H1 (cell line): ENCODE measurements around the gene DEFB129. TPM values are rescaled to one million over a fixed set of nuclear protein-coding genes. Genes with fewer than 3 reads are reported as not detected.

ENCODE experiments used
- CTCF ChIA-PET: fragments of 300-600 bp; sonication (Branson Sonifier 250); formaldehyde crosslinking; loops from one replicate; lab custom pipeline; 2021; ENCODE audit not compliant: partially characterized antibody; lab: Charles Lee
- POLR2A ChIA-PET: fragments of 300-600 bp; sonication (Branson Sonifier 250); formaldehyde crosslinking; loops from one replicate; lab custom pipeline; 2021; ENCODE audit warnings: inconsistent platforms; ENCODE audit not compliant: partially characterized antibody; lab: Charles Lee
- DNase-seq, 2 experiments: peaks; one replicate each; pipeline versions ENCODE4 v3.0.0 to v3.0.0-alpha.2; 2010 to 2022; ENCODE audit warnings: low spot score in 2 of 2, low read depth in 1 of 2, mixed read lengths in 1 of 2
- FAIRE-seq: peaks from 2 replicates; lab custom pipeline; 2011; peaks lifted over from hg19 to GRCh38; lab: Jason Lieb, UNC
- H2AFZ ChIP-seq: 2 replicates; pipeline ENCODE4 v1.8.1; 2012; ENCODE audit warnings: low read length, inconsistent platforms
- H2AK5ac ChIP-seq: 2 replicates; pipeline ENCODE4 v1.6.1; 2013; ENCODE audit warnings: low read depth, low read length
- H2BK120ac ChIP-seq: replicated peaks from 2 replicates; pipeline ENCODE3; 2013; ENCODE audit warnings: low read depth, low read length, inconsistent platforms
- H2BK12ac ChIP-seq: 2 replicates; pipeline ENCODE4 v1.6.1; 2013; ENCODE audit warnings: low read depth, low read length
- H2BK15ac ChIP-seq: 2 replicates; pipeline ENCODE4 v1.6.1; 2013; ENCODE audit warnings: low read length
- H2BK20ac ChIP-seq: 2 replicates; pipeline ENCODE4 v1.6.1; 2013; ENCODE audit warnings: low read length
- H2BK5ac ChIP-seq: 2 replicates; pipeline ENCODE4 v1.6.1; 2013; ENCODE audit warnings: low read depth, low read length
- H3K14ac ChIP-seq: 2 replicates; pipeline ENCODE4 v1.6.1; 2013; ENCODE audit warnings: inconsistent platforms; ENCODE audit not compliant: insufficient read length
- H3K18ac ChIP-seq: 2 replicates; pipeline ENCODE4 v1.6.1; 2013; ENCODE audit warnings: low read length; ENCODE audit errors: extremely low read depth
- H3K23ac ChIP-seq: 2 replicates; pipeline ENCODE4 v1.6.1; 2013; ENCODE audit warnings: inconsistent platforms; ENCODE audit not compliant: insufficient read length
- H3K23me2 ChIP-seq: 2 replicates; pipeline ENCODE4 v1.6.1; 2013; ENCODE audit warnings: low read depth, low read length
- H3K27ac ChIP-seq: 2 replicates; pipeline ENCODE4 v1.6.1; 2011; ENCODE audit warnings: low read depth, low read length, inconsistent platforms
- H3K27me3 ChIP-seq, 4 experiments: replicated peaks in 1 of 4; 1 replicate in 1 of 4; 2 replicates in 3 of 4; pipeline versions ENCODE4 v1.6.1 to v1.8.1; 2011 to 2013; ENCODE audit warnings: low read length in 3 of 4, mild to moderate bottlenecking in 3 of 4, inconsistent platforms in 2 of 4, mixed read lengths in 2 of 4, moderate library complexity in 1 of 4; ENCODE audit not compliant: control insufficient read depth in 3 of 4, insufficient read depth in 3 of 4; ENCODE audit errors: extremely low read depth in 1 of 4
- H3K36me3 ChIP-seq, 4 experiments: 2 replicates each; pipeline versions ENCODE4 v1.6.1 to v1.8.1; 2011 to 2013; ENCODE audit warnings: mild to moderate bottlenecking in 4 of 4, low read length in 3 of 4, moderate library complexity in 2 of 4, control low read depth in 1 of 4, inconsistent platforms in 1 of 4; ENCODE audit not compliant: insufficient read depth in 4 of 4, control insufficient read depth in 2 of 4
- H3K4ac ChIP-seq: replicated peaks from 2 replicates; pipeline ENCODE3; 2013; ENCODE audit warnings: low read length, low read depth, mixed read lengths, inconsistent platforms; ENCODE audit not compliant: insufficient read length
- H3K4me1 ChIP-seq, 4 experiments: replicated peaks in 1 of 4; 1 replicate in 1 of 4; 2 replicates in 3 of 4; pipeline versions ENCODE4 v1.6.1 to v1.8.1; 2011 to 2013; ENCODE audit warnings: low read length in 3 of 4, inconsistent platforms in 2 of 4, mixed read lengths in 1 of 4; ENCODE audit not compliant: insufficient read depth in 4 of 4, control insufficient read depth in 3 of 4
- H3K4me2 ChIP-seq, 2 experiments: 2 replicates each; pipeline versions ENCODE4 v1.6.1 to v1.8.1; 2011 to 2013; ENCODE audit warnings: low read depth in 2 of 2, low read length in 2 of 2, control low read depth in 1 of 2, inconsistent platforms in 1 of 2, mild to moderate bottlenecking in 1 of 2; ENCODE audit not compliant: insufficient read depth in 1 of 2
- H3K4me3 ChIP-seq, 4 experiments: fragments of 200-600, 300-600 bp in 1 of 4; sonication (generic), shearing (Covaris generic), sonication (Bioruptor Twin) in 1 of 4; 2 replicates each; pipeline versions ENCODE4 v1.5.1 to v1.8.1; 2011 to 2016; ENCODE audit warnings: low read length in 4 of 4, low read depth in 3 of 4, control low read depth in 2 of 4, inconsistent platforms in 2 of 4, mild to moderate bottlenecking in 2 of 4, mixed read lengths in 1 of 4, moderate library complexity in 1 of 4; ENCODE audit not compliant: insufficient read depth in 2 of 4; ENCODE audit errors: extremely low read depth in 1 of 4
- H3K56ac ChIP-seq: replicated peaks from 2 replicates; pipeline ENCODE3; 2013; ENCODE audit warnings: low read depth, mild to moderate bottlenecking, mixed read lengths, low read length, inconsistent platforms; ENCODE audit not compliant: insufficient read length
- H3K79me1 ChIP-seq: 2 replicates; pipeline ENCODE4 v1.6.1; 2013; ENCODE audit warnings: low read depth, low read length, control low read depth
- H3K79me2 ChIP-seq, 2 experiments: 2 replicates each; pipeline versions ENCODE4 v1.6.1 to v1.8.1; 2012 to 2013; ENCODE audit warnings: low read length in 2 of 2, mild to moderate bottlenecking in 2 of 2, inconsistent platforms in 1 of 2; ENCODE audit not compliant: insufficient read depth in 2 of 2, control insufficient read depth in 1 of 2
- H3K9ac ChIP-seq, 4 experiments: replicated peaks in 1 of 4; 1 replicate in 1 of 4; 2 replicates in 3 of 4; pipeline versions ENCODE4 v1.6.1 to v1.8.1; 2011 to 2013; ENCODE audit warnings: low read depth in 3 of 4, low read length in 3 of 4, control low read depth in 2 of 4, mild to moderate bottlenecking in 2 of 4, moderate library complexity in 2 of 4, inconsistent platforms in 1 of 4; ENCODE audit errors: extremely low read depth in 1 of 4
- H3K9me3 ChIP-seq, 2 experiments: 2 replicates each; pipeline versions ENCODE4 v1.6.1 to v1.8.1; 2012 to 2013; ENCODE audit warnings: mild to moderate bottlenecking in 2 of 2, moderate library complexity in 2 of 2, control low read depth in 1 of 2, inconsistent platforms in 1 of 2, low read depth in 1 of 2, low read length in 1 of 2, mixed read lengths in 1 of 2; ENCODE audit not compliant: insufficient read depth in 2 of 2
- H4K20me1 ChIP-seq, 2 experiments: replicated peaks in 1 of 2; 2 replicates each; pipeline versions ENCODE3 to v1.8.1; 2011 to 2013; ENCODE audit warnings: inconsistent platforms in 2 of 2, low read length in 2 of 2, mild to moderate bottlenecking in 1 of 2; ENCODE audit not compliant: insufficient read depth in 2 of 2, control insufficient read depth in 1 of 2
- H4K5ac ChIP-seq: 2 replicates; pipeline ENCODE4 v1.6.1; 2013; ENCODE audit warnings: low read length, low read depth, mixed read lengths, inconsistent platforms; ENCODE audit not compliant: insufficient read length
- H4K8ac ChIP-seq: 2 replicates; pipeline ENCODE4 v1.8.0; 2013; ENCODE audit warnings: mild to moderate bottlenecking, moderate library complexity, low read length, inconsistent platforms; ENCODE audit not compliant: insufficient read depth; ENCODE audit errors: extremely low read depth
- H4K91ac ChIP-seq: replicated peaks from 2 replicates; pipeline ENCODE3; 2013; ENCODE audit warnings: low read length, mixed read lengths, inconsistent platforms; ENCODE audit not compliant: insufficient read length
- BRCA1 ChIP-seq: IDR thresholded peaks from 2 replicates; pipeline ENCODE4 v1.6.1; 2012; ENCODE audit warnings: low read depth, low read length, improper control_type of control experiment
- CBX5 ChIP-seq: fragments of 300-800, 300-1000 bp; sonication (generic); IDR thresholded peaks from 2 replicates; pipeline ENCODE4 v1.7.1; 2016; ENCODE audit warnings: antibody characterized with exemption, low read length, low read depth
- CEBPB ChIP-seq: IDR thresholded peaks from 2 replicates; pipeline ENCODE4 v1.6.1; 2012; ENCODE audit warnings: low read depth, low read length
- EP300 ChIP-seq, 2 experiments: IDR thresholded peaks; 1 replicate in 1 of 2; 2 replicates in 1 of 2; pipeline ENCODE4 v1.6.1; 2011 to 2012; ENCODE audit warnings: low read depth in 2 of 2, low read length in 2 of 2, mild to moderate bottlenecking in 2 of 2, borderline replicate concordance in 1 of 2, inconsistent platforms in 1 of 2, moderate library complexity in 1 of 2
- RAD21 ChIP-seq, 2 experiments: IDR thresholded peaks in 1 of 2; conservative IDR thresholded peaks in 1 of 2; 2 replicates each; pipeline ENCODE4 v1.6.1; 2011; ENCODE audit warnings: low read depth in 2 of 2, low read length in 2 of 2, improper control_type of control experiment in 1 of 2, inconsistent platforms in 1 of 2, mild to moderate bottlenecking in 1 of 2, moderate library complexity in 1 of 2
- SP2 ChIP-seq: IDR thresholded peaks from 2 replicates; pipeline ENCODE4 v1.6.1; 2012; ENCODE audit warnings: mild to moderate bottlenecking, low read length, inconsistent platforms
- YY1 ChIP-seq: IDR thresholded peaks from 2 replicates; pipeline ENCODE4 v1.6.1; 2011; ENCODE audit warnings: low read depth, mild to moderate bottlenecking, low read length
- WGBS, 2 experiments: shearing (Covaris generic) in 1 of 2; methylation state at CpG; one replicate each; pipeline versions ENCODE4 v1.1.6 to v1.1.7; 2013 to 2015; ENCODE audit warnings: low lambda C conversion rate in 2 of 2, mixed read lengths in 2 of 2, inconsistent platforms in 1 of 2, low coverage in 1 of 2, missing lambda C conversion rate in 1 of 2; ENCODE audit not compliant: insufficient replicate concordance in 2 of 2, insufficient coverage in 1 of 2, insufficient read length in 1 of 2; ENCODE audit errors: extremely low coverage in 1 of 2, missing lambda C conversion rate in 1 of 2; 5-methylcytosine and 5-hydroxymethylcytosine counted together
- polyA plus RNA-seq, 7 experiments: library from polyadenylated mRNA; depleted of rRNA in 3 of 7; stranded (reverse) in 5 of 7; unstranded in 2 of 7; fragments of >200 nt in 5 of 7; fragments of 200-250 nt in 2 of 7; gene quantifications; 1 replicate in 5 of 7; 2 replicates in 1 of 7; 4 replicates in 1 of 7; pipeline versions ENCODE4 v1.2.1 to v1.2.3, GENCODE V29; 2011 to 2013; ENCODE audit warnings: missing spikeins in 2 of 7, mixed read lengths in 2 of 7
- total RNA-seq: library from RNA; stranded (reverse); fragmentation: NEBNext Ultra II Directional; extraction: Animal tissue kit (Norgen Biotek cat#: 25700); gene quantifications from 2 replicates; pipeline ENCODE4 v1.2.1, GENCODE V29; 2021
- TF ChIP-seq, protein P1 (sequence below): IDR thresholded peaks from 2 replicates; pipeline ENCODE4 v1.6.1; 2012; ENCODE audit warnings: inconsistent platforms
- TF ChIP-seq, protein P2 (sequence below), 3 experiments: IDR thresholded peaks; 1 replicate in 2 of 3; 2 replicates in 1 of 3; pipeline versions ENCODE4 v1.5.1 to v1.6.1; 2011; ENCODE audit warnings: low read length in 3 of 3, mild to moderate bottlenecking in 3 of 3, inconsistent platforms in 2 of 3, low read depth in 1 of 3, moderate library complexity in 1 of 3; ENCODE audit not compliant: insufficient read depth in 1 of 3; ENCODE audit errors: control extremely low read depth in 1 of 3
- TF ChIP-seq, protein P3 (sequence below): IDR thresholded peaks from 2 replicates; pipeline ENCODE4 v1.6.1; 2012; ENCODE audit warnings: low read length, inconsistent platforms

Gene DEFB129
- total and polyA plus RNA-seq, 2 of the 8 experiments (the other 6 are each of a cell fraction or from before 2014, with no cell fraction given) = not detected

DNA sequence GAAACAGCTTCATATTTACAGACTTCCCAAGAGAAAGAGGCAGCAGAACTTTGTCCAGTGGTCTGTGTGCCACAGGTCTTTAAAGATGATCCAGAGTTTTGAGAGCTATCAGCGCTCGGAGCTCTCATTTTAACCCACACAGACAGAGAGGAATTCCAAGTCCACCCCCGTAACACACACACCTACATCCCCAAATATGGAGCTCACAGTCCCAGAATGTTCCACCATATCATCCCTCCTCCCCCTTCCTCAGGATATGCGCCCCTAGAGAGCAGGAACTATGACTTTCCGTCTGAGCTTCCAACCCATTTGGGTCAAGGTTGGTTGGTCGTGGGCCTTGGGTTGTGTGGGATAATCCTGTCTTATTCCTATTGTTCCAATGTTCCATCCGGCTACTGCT, 37.4 kb upstream of the DEFB129 start, which contains the start of gene DEFB128:
Gene DEFB128 (minus strand): TSS at position 101 of the 400 bp plus-strand sequence. CDS start 88 bp downstream, at position 13.
- Histone ChIP-seq H2AK5ac (no peak within 1 kb of the TSS), H3K56ac (no peak within 1 kb of the TSS), H3K79me2 (no peaks in the 10 kb centered on the region), H4K91ac (no peak within 1 kb of the TSS), H3K79me1 (no peaks in the 10 kb centered on the region), H3K18ac (no peak within 1 kb of the TSS), H3K4ac (no peak within 1 kb of the TSS), H3K14ac (no peak within 1 kb of the TSS), H2AFZ (no peak within 1 kb of the TSS), H3K27me3 (no peaks in the 10 kb centered on the region), H3K36me3 (no peaks in the 10 kb centered on the region), H4K20me1 (no peaks in the 10 kb centered on the region), H4K8ac (no peak within 1 kb of the TSS), H2BK12ac (no peak within 1 kb of the TSS), H3K9me3 (peaks cover 44 to 52% of the 10 kb centered on the region in 2 experiments), H3K4me2 (no peak within 1 kb of the TSS), H3K4me1 (no peaks in the 10 kb centered on the region), H2BK15ac (no peak within 1 kb of the TSS), H4K5ac (no peak within 1 kb of the TSS), H3K4me3 (no peak within 1 kb of the TSS), H2BK20ac (no peak within 1 kb of the TSS), H3K23me2 (no peaks in the 10 kb centered on the region), H3K9ac (no peak within 1 kb of the TSS), H3K23ac (no peak within 1 kb of the TSS), H3K27ac (no peak within 1 kb of the TSS), H2BK120ac (no peak within 1 kb of the TSS), H2BK5ac (no peak within 1 kb of the TSS)
- DNase-seq (no peak), FAIRE-seq (no peak)
- ChIA-PET CTCF (no interaction called here), POLR2A (no interaction called here)
- WGBS, 2 experiments = 58% methylated on average over 7 of the region's 7 CpGs; no CpG with 5 or more reads in 1 of the 2 experiments
- TF ChIP-seq YY1 (no peak), RAD21 (IDR thresholded peaks at IDR 0.05 in 1 of 2, conservative IDR thresholded peaks at IDR 0.05 in 1 of 2; ENCODE audit: low read depth in 2 of 2, low read length in 2 of 2) (no peak), CBX5 (no peak), EP300 (IDR thresholded peaks at IDR 0.05; ENCODE audit: borderline replicate concordance in 1 of 2, low read depth in 2 of 2, low read length in 2 of 2) (no peak), CEBPB (no peak), SP2 (no peak), BRCA1 (no peak)
- TF ChIP-seq, protein P1, sequence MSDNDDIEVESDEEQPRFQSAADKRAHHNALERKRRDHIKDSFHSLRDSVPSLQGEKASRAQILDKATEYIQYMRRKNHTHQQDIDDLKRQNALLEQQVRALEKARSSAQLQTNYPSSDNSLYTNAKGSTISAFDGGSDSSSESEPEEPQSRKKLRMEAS = no peak
- TF ChIP-seq, protein P2, sequence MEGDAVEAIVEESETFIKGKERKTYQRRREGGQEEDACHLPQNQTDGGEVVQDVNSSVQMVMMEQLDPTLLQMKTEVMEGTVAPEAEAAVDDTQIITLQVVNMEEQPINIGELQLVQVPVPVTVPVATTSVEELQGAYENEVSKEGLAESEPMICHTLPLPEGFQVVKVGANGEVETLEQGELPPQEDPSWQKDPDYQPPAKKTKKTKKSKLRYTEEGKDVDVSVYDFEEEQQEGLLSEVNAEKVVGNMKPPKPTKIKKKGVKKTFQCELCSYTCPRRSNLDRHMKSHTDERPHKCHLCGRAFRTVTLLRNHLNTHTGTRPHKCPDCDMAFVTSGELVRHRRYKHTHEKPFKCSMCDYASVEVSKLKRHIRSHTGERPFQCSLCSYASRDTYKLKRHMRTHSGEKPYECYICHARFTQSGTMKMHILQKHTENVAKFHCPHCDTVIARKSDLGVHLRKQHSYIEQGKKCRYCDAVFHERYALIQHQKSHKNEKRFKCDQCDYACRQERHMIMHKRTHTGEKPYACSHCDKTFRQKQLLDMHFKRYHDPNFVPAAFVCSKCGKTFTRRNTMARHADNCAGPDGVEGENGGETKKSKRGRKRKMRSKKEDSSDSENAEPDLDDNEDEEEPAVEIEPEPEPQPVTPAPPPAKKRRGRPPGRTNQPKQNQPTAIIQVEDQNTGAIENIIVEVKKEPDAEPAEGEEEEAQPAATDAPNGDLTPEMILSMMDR (IDR thresholded peaks at IDR 0.05; ENCODE audit: control extremely low read depth in 1 of 3, insufficient read depth in 1 of 3, low read depth in 1 of 3, low read length in 3 of 3) = no peak
- TF ChIP-seq, protein P3, sequence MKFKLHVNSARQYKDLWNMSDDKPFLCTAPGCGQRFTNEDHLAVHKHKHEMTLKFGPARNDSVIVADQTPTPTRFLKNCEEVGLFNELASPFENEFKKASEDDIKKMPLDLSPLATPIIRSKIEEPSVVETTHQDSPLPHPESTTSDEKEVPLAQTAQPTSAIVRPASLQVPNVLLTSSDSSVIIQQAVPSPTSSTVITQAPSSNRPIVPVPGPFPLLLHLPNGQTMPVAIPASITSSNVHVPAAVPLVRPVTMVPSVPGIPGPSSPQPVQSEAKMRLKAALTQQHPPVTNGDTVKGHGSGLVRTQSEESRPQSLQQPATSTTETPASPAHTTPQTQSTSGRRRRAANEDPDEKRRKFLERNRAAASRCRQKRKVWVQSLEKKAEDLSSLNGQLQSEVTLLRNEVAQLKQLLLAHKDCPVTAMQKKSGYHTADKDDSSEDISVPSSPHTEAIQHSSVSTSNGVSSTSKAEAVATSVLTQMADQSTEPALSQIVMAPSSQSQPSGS = no peak
